ENCODE results near the gene ZCCHC7.

- TF ChIP-seq CTCF (IDR thresholded peaks at IDR 0.05; ENCODE audit: low read depth, low read length, poor library complexity, severe bottlenecking): no peak
- no peak for TF ChIP-seq EZH2phosphoT487 (IDR thresholded peaks at IDR 0.05; ENCODE audit: borderline replicate concordance, low read length)
Measured at GRCh38 chr9:37370282-37370681, 249.9 kb downstream of the ZCCHC7 start.
